HG03280 (cell line): ENCODE data around the gene NCOA1.

Source experiments
- ATAC-seq: cut with Tn5 transposase; IDR thresholded peaks from one replicate; pipeline ENCODE4 v1.9.1; 2021; ENCODE audit warnings: mild to moderate bottlenecking, moderate library complexity; ENCODE audit not compliant: unreplicated experiment

NCOA1 gene

DNA sequence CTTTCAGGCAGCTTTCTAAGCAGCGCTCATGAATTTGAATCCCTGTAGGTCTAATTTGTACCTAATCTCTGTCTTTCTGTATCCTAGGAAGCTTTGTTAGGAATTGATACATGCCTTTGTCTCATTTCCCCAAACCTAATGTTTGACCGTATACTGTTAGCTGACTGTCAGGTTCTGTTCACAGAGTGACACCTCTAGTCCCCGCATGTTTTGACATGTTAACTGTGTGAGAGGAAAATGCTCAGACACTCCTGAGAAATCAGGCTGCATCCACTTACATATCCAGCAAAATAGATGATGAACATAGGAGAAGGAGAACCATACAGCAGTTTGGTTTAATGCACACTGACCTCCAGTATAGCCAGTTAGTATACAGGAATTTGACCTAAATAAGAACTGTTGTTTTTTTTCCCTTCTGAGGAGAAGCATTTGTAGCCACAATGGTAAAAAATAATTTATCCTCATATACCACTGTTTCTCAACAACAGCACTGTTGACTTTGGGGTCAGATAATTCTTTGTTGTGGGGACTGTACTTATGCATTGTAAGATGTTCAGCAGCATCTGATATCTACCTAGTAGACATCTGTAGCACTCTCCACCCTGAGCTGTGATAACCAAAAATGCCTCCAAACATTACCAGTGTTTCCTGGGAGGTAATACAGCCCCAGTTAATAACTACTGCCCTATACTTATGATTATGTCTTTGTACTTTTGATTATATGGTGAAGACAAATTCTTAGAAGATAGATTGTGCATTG, 130.9 kb downstream of the NCOA1 start:
- ATAC-seq, result no peak

DNA sequence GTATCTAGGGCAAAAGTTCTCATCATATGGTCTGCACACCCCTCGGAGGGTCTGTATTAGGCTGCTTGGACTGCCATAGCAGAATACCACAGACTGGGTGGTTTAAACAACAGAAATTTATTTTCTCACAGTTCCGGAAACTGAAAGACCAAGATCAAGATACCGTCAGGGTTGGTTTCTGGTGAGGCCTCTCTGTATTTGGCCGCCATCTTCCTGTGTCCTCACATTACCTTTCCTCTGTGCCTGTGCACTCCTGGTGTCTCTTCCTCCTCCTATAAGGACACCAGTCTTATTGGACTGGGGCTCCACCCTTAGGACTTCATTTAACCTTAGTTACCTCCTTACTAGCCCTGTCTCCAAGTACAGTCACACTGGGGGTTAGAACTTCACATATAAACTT, 132.5 kb downstream of the NCOA1 start:
- no peak for ATAC-seq

DNA sequence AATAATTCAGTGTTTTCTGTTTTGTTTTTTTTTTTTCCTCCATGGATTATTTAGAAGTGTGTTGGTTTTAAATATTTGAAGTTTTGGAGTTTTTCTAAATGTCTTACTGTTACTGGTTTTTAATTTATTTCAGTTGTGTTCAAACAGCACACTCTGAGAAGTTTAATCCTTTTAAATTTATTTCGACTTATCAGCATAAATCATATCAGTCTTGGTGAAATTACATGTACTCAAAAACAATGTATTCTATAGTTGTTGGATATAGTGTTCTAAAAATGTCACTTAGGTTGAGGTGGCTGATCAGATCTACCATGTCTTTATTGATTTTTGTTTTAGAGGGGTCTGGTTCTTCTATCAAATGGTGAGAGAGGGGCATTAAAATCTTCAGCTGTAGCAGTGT, 134.7 kb downstream of the NCOA1 start:
- ATAC-seq, result no peak

DNA sequence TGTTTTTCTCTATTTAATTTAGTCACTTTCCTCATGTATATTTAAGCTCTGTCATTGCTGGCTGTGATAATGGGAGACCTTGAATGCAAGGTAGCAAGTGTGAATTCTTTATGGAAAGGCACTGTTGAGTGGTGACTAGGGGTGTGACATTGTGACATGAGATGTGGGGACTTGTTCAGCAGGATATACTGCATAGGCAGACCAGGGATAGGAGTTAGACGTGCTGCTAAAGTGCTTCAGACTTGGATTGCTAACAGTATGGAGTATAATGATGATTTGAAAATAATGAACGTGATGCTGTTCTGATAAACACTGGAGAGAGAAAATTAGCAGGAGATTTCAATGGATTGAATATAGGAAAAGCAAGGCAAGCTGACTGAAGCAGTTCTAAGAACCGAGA, 135.1 kb downstream of the NCOA1 start:
- ATAC-seq, result no peak

DNA sequence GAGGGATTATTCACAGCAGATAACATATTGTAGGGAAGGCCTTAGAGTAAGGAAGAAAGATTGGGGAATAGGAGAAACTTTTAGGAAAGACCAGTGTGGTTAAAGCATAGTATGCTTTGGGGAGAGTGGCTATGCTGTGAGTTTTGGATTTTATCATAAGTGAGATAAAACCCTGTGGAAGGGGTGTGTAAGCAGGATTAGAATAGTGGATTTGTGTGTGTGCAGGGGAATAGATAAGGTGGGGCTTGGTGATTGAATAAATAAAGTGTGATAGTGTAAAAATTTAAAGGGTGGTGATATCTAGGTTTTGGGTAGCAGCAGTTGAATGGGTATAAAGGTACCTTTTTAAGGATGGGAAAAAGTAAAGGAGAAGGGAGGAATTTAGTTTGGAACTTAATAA, 137.7 kb downstream of the NCOA1 start:
- ATAC-seq, result no peak

DNA sequence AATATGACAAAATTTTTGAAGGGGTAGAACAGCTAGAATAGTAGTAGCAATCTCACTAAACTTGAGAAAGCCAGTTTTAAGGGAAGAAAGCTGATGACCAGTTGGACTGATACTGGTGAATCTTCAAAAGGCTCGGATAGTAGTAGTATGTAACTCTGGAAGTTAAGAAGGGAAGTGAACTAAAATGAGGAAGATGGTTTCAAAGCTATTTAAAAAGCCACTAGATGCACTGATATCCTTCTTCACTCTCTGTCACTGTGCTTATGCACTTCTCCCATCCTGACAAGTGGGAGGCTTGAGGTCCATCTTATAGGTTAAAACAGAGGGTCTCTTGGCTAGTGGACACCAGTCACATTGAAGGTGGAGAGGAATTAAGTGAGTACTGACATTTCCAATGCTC, 141.1 kb downstream of the NCOA1 start:
- no peak for ATAC-seq

DNA sequence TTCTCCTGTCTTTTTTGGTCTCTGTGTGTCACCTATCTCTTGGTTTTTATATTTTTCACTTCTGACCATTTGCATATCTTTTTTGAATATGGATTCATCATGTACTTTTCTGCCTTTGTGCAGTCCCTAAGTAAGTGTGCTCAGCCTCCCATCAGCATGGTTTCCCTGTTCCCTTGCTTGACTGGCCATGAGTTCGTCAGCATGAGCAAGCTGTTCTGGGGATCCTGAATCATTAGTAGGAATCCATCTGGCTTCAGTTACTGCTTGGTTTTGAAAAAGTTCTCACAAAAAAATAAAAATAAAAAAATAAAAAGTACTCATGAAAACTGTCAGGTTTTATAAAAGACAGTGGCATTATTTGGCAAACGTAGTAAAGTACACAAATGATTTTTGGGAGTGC, 144.1 kb downstream of the NCOA1 start:
- ATAC-seq, result no peak

DNA sequence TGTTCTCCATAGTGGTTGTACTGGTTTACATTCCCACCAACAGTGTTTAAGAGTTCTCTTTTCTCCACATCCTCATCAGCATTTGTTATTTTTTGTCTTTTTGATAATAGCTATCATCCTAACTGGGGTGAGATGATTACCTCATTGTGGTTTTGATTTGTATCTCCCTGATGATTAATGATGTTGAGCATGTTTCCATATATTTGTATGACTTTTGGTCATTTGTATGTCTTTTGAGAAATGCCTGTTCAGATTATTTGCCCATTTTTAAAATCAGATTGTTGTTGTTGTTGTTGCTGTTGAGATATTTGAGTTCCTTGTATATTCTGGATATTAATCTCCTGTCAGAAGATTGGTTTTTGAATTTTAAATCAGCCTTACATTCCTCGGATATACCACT, 147.5 kb downstream of the NCOA1 start:
- no peak for ATAC-seq

DNA sequence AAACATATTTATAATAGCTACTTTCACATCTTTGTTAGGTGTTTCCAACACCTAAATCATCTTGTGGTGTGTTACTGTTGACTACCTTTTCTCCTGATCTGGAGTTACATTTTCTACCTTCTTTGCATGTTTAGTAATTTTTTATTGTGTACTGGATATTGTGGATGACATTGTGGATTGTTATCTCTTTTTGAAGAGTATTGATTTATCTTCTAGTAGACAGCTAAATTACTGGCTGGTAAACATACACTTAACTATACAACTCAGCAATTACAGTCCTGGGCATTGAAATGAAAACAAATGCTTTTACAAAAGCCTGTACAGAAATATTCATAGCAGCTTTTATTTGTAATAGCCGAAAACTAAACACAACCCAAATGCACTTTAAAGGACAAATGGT, 151.3 kb downstream of the NCOA1 start:
- ATAC-seq, result no peak

DNA sequence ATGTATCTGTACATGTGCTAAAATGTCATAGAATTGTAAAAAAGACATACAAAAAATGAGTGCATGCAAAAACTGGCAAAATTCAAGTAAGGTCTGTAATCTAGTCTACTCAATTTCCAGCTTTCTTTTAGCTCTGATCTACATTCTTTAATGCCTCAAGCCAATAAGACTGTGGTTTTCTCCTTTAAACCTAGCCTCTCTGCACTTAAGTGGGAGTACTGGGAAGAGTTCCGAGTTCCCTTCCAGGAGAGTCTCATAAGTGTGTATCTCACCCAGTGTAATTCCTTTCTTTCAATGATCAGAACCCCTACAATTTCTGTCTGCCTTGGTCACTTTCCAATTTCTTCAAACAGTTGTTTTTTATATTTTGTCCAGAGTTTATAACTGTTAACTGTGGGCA, 152.0 kb downstream of the NCOA1 start:
- no peak for ATAC-seq

DNA sequence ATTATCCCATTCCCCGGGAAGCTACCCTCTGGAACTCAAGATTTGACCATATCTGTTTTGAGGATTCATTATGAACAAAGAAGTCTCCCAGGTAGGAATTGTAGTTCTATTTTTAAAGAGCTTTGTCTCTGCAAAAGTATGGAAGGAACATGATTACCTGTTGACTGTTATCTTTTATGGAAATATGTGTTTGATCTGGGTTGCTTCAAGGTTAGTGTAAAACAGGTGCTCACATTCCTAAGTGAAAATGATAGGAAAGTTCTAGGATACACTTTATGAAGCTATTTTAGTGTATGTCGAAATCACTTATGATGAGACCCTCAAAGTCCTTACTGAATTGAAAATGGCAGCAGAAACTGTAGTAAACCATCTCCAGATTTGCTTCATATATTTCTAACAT, 153.0 kb downstream of the NCOA1 start:
- no peak for ATAC-seq

DNA sequence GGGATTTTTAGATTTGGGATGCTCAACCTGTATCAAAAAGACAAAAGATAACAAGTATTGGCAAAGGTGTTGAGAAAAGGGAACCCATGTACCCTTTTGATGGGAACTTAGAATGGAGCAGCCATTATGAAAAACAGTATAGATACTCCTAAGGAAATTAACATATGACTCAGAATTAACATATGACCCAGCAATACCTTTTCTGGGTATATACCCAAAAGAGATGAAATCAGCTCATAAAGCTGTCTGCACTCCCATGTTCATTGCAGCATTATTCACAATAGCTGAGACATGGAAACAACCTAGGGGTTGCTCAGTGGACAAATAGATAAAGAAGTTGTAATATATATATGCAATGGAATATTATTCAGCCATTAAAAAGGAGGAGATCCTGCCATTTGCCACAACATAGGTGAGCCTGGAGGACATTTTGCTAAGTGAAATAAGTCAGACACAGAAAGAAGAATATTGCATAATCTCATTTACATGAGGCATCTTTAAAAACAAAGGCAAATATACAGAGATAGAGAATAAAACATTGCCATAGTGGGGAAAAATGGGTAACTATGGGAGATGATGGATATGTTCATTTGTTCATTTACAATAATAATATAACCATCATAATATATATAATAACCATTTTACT, 160.1 kb downstream of the NCOA1 start:
- ATAC-seq, result no peak

DNA sequence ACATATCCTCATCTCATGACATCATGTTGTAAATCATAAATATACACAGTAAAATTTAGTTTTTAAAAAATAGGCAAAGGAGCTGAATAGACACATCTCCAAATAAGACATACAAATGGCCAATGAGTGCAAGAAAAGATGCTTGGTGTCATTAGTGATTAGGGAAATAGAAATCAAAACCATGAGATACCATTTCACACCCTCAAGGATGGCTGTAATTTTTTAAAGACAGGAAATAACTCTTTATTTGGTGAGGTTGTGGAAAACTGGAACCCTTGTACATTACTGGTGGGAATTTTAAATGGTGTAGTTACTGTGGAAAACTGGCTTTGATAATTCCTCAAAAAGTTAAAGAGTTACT, 160.6 kb downstream of the NCOA1 start:
- ATAC-seq, result no peak

DNA sequence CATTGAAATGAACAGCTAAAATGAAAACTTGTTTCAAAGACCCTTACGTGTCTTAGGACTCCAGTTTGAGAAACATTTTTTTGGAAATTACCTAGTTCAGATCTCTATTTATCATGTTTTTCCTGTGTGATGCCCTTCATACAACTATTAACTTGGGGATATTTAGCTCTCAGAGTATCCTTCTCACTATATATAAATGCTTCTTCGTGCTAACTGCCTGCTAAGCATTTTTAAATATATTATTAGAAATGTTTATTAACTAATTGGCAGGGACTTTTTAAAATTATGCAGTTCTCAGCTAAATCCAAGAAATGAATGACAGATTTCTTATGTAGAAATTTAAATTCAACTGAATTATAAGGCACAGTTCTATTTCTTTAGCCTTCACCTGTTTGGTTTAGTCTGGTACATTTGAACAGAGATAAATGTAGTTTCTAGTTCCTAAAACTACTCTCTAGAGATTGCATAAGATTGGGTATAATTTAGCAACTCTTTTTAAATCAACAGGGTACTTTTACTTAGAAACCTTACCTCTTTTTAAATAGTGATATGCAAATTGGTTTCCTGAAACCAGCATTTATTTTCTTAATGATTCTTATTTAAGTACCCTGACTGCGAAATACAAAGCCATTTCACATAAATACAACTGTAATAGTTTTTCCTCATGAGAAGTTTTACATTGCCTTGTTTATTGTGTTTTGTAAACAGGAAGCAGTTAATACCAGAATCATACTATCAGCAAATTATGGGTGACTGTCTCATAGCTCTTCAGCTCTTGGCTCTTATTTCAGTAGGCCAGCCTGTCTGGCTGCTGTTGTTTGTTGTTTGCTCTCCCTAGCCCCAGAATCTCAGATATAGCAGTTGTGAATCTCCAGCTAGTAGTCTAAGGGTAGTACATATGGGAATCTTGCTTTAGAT, 161.5 kb downstream of the NCOA1 start:
- no peak for ATAC-seq

DNA sequence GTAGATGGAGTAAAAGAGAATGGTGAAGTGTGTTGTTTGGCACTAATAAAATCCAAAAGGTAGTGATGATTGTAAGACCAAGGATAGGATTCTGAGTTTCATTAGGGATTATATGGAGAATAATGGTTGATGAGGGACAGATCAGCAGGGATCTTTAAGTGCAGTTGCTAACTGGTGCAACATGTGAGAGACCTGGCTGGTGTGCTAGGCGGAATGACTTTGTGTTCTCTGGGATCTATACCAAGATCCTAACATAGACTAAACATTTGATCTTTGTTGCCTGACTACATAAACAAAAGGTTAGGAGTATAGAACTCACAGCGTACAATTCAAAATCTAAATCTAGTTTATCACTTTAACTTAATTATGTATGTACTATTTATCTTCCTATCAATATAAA, 166.8 kb downstream of the NCOA1 start:
- ATAC-seq, result no peak

DNA sequence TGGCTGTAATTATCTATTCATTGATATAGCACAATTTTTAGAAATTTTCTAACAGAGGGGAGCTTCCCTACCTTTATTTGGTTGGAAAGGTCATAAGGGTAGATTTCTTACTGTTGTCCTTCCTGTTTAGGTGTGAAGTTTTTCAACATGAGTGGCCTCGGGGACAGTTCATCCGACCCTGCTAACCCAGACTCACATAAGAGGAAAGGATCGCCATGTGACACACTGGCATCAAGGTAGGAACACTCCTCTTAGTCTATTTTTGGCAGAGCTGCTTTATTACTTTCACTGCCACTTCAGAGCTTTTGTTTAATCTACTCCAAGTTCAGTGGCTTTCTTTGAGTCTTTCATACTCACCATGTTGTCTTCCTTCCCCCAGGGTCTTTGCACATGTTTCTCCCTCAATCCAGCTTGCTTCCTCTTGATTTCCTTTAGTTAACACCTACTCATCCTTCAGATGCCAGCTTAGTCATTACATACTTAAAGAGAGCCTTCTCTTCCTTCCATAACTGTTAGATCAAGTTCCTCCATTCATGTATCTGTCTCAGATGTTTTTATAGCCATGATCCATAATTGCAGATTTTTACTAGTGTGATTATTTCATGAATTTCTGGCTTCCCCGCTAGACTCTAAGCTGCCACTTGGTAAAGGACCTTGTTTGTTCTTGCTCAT, 167.6 kb downstream of the NCOA1 start:
- ATAC-seq, result no peak

DNA sequence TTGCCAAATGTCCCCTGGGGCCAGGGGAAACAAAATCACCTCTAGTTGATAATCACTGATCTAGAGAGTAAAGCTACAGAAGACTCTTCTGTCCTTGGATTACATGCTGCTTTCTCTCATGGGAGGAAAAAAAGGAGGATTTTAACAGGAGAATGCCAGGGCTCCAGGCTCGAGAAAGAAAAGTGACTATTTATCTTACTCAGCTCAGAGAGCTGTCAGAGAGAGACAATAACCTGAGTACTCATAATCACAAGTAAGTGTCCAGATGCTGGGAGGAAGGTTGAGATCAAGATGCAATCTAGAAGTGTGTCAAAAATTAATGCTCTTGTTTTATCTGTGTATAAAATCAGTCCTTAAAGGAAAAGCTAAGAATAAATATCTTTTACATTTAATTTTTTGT, 168.8 kb downstream of the NCOA1 start:
- no peak for ATAC-seq

DNA sequence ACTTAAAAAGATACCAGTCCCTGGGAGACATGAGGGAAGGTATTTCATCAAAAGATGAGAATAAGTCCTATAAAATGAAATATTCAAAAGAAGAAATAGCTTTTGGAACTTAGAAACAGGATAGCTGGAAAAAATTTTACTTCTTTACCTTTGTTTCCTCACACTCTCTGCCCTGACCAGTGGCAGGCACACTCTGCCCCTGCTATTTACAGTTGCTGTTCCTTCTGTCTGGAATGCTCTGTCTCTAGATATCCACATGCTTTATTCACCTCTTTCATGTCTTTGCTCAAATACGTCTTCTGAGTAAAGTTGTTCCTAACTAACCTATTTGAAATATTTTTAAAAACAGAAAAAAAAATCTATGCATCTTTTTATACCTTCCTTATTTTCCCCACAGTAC, 176.5 kb downstream of the NCOA1 start:
- no peak for ATAC-seq

DNA sequence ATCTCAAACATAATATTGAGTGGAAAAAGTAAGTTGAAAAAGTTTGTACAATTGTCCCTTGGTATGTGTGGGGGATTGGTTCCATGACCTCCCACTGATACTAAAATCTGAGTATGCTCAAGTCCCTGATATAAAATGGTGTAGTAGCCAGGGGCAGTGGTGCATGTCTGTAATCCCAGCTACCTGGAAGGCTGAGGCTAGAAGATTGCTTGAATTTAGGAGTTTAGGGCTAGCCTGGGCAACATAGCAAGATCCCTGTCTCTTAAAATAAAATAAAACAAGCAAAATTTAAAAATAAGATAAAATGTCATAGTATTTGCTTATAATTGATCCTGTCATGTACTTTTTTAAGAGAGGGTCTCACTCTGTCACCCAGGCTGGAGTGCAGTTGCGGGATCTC, 180.2 kb downstream of the NCOA1 start:
- ATAC-seq, result no peak

DNA sequence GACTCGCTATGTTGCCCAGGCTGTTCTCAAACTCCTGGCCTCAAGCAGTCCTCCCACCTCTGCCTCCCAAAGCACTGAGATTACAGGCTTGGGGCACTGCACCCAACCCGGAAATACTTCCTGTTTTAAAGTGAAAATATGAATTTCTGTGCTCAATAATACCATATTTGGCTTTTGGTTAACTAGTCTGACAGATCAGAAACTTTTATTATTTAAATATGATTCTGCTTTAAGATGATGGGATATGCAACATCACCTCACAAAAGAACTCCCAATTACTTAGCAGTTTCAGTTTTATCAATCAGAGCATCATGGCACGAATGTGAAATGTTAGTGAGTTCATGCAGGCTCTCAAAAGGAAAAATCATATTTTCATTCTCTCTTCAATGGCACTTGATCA, 181.5 kb downstream of the NCOA1 start:
- ATAC-seq, result no peak

DNA sequence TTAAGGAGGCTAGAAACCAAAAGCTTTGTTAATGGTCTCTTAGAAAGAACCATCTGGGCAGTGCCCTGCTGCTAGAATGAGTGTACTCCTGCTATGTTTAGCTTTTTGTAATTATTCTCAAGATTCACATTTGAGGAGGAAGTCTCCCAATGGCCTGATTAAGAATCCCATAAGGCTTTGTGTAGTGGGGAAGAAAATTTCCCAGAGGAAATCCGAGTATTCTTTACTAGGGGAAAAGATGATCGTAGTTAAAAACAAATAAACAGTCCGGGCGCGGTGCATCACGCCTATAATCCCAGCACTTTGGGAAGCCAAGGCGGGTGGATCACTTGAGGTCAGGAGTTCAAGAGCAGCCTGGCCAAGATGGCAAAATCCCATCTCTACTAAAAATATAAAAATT, 184.3 kb downstream of the NCOA1 start:
- ATAC-seq, result no peak
